Measurements from ENCODE around the gene TBL2.
"Not testable (repeated sequence)": the region's sequence is repeated elsewhere in the genome, so short reads cannot be mapped to it uniquely, and the experiment has no call there.

Gene TBL2

GRCh38 chr7:73585196-73585595, 6.8 kb upstream of the TBL2 start:
- Histone ChIP-seq H3K27ac (ENCODE audit: low read length) (no peak overlapping the region), H2AFZ (ENCODE audit: low read depth, low read length) (no peak overlapping the region), H3K9me3 (ENCODE audit: insufficient read depth, low read length, severe bottlenecking) (no peaks in the 10 kb centered on the region), H3K4me3 (ENCODE audit: low read depth in 1 of 2, low read length in 2 of 2) (no peak overlapping the region), H3K79me2 (ENCODE audit: insufficient read depth, low read length) (no peaks in the 10 kb centered on the region), H3K4me1 (ENCODE audit: insufficient read depth, low read length) (no peaks in the 10 kb centered on the region), H4K20me1 (ENCODE audit: insufficient read depth, low read length) (no peaks in the 10 kb centered on the region), H3K36me3 (ENCODE audit: insufficient read depth, low read length) (no peaks in the 10 kb centered on the region), H3K27me3 (ENCODE audit: insufficient read depth, low read length, poor library complexity) (no peaks in the 10 kb centered on the region), H3K4me2 (ENCODE audit: insufficient read depth, low read length) (no peak overlapping the region), H3K9ac (ENCODE audit: low read depth, low read length) (no peak overlapping the region)
- TF ChIP-seq EZH2 (IDR thresholded peaks at IDR 0.05; ENCODE audit: borderline replicate concordance, low read depth, low read length, severe bottlenecking) (no peak), CTCF (IDR thresholded peaks at IDR 0.05; ENCODE audit: borderline replicate concordance, extremely low read depth, low read length, poor library complexity, severe bottlenecking) (no peak)
- no peak for ATAC-seq (ENCODE audit: insufficient read depth, low read depth)
- no peak for DNase-seq

DNA sequence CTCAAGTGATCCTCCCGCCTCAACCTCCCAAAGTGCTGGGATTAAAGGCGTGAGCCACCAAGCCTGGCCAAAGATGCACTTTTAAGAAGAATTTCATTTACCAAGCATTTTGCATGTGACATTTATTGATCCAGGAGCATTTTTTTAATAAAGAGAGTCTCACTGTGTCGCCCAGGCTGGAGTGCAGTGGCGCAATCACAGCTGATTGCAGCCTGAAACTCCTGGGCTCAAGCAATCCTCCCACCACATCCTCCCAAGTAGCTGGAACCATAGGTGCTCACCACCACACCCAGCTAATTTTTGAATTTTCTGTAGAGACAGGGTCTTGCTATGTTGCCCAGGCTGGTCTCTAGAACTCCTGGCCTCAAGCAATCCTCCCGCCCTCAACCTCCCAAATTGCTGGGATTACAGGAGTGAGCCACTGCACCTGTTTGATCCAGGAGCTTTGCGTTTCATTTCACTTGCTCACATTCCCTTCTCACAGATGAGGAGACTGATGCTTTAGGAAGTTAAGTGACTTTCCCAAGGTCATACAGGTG, 4.4 kb upstream of the TBL2 start:
- Histone ChIP-seq H3K4me2 (ENCODE audit: insufficient read depth, low read length) (no peak overlapping the region), H3K27ac (ENCODE audit: low read length) (no peak overlapping the region), H4K20me1 (ENCODE audit: insufficient read depth, low read length) (0 out of 2 replicates have a peak, but pooled peaks cover 2% of the 10 kb centered on the region), H3K79me2 (ENCODE audit: insufficient read depth, low read length) (peaks cover 6% of the 10 kb centered on the region), H3K9me3 (ENCODE audit: insufficient read depth, low read length, severe bottlenecking) (no peaks in the 10 kb centered on the region), H2AFZ (ENCODE audit: low read depth, low read length) (no peak overlapping the region), H3K4me1 (ENCODE audit: insufficient read depth, low read length) (peaks cover 11% of the 10 kb centered on the region), H3K36me3 (ENCODE audit: insufficient read depth, low read length) (peaks cover 5% of the 10 kb centered on the region; the same call in 1 of the 2 replicates), H3K27me3 (ENCODE audit: insufficient read depth, low read length, poor library complexity) (no peaks in the 10 kb centered on the region), H3K4me3 (ENCODE audit: low read depth in 1 of 2, low read length in 2 of 2) (no peak overlapping the region), H3K9ac (ENCODE audit: low read depth, low read length) (no peak overlapping the region)
- no peak for TF ChIP-seq CTCF (IDR thresholded peaks at IDR 0.05; ENCODE audit: borderline replicate concordance, extremely low read depth, low read length, poor library complexity, severe bottlenecking)
- TF ChIP-seq EZH2 (IDR thresholded peaks at IDR 0.05; ENCODE audit: borderline replicate concordance, low read depth, low read length, severe bottlenecking), result no peak
- DNase-seq, result no peak
- ATAC-seq (ENCODE audit: insufficient read depth, low read depth), result no peak

GRCh38 chr7:73581006-73581405, 2.6 kb upstream of the TBL2 start:
- H3K36me3 ChIP-seq (ENCODE audit: insufficient read depth, low read length); H3K27me3 ChIP-seq (ENCODE audit: insufficient read depth, low read length, poor library complexity); DNase-seq; H3K4me3 ChIP-seq (ENCODE audit: low read depth in 1 of 2, low read length in 2 of 2); H3K9me3 ChIP-seq (ENCODE audit: insufficient read depth, low read length, severe bottlenecking); H3K27ac ChIP-seq (ENCODE audit: low read length); ATAC-seq (ENCODE audit: insufficient read depth, low read depth); H2AFZ ChIP-seq (ENCODE audit: low read depth, low read length); H3K4me2 ChIP-seq (ENCODE audit: insufficient read depth, low read length); H3K9ac ChIP-seq (ENCODE audit: low read depth, low read length); H4K20me1 ChIP-seq (ENCODE audit: insufficient read depth, low read length): not testable (repeated sequence)
- Histone ChIP-seq H3K4me1 (ENCODE audit: insufficient read depth, low read length) (peaks cover 28% of the 10 kb centered on the region), H3K79me2 (ENCODE audit: insufficient read depth, low read length) (peaks cover 22% of the 10 kb centered on the region)

DNA sequence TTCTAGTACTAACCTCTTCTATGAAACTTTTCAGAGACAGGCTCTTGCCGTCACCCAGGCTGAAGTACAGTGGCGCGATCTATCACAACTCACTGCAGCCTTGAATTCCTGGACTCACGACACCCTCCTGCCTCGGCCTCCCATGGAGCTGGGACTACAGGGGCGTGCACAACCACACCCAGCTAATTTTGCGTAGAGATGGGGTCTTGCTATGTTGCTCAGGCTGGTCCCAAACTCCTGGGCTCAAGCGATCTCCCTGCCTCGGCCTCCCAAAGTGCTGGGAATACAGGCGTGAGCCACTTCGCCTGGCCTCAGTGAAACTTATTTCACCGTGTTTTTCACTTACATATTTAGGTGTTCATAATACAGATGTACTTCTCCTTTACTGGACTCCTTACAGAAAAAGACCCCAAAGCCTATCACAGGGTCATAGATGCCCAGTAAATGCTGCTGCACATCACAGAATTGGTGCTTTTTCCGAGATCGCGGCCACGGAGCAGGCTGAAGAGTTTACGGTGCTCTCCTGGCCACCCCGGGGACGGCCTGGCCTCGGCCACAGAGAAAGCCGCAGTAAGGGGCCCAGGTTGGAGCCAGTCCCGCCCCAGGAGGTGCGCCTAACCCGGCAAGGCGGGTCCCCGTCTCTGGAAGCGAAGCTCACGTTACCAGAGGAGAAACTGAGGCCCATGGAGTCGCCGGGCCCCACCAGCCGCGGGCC, 595 bp downstream of the TBL2 start:
- H3K27me3 ChIP-seq (ENCODE audit: insufficient read depth, low read length, poor library complexity), result no peaks in the 10 kb centered on the region
- H3K9ac ChIP-seq (ENCODE audit: low read depth, low read length), result peak overlapping the region; percentile 95
- H3K4me2 ChIP-seq (ENCODE audit: insufficient read depth, low read length), result peak overlapping the region; percentile 99
- no peak for TF ChIP-seq CTCF (IDR thresholded peaks at IDR 0.05; ENCODE audit: borderline replicate concordance, extremely low read depth, low read length, poor library complexity, severe bottlenecking)
- TF ChIP-seq EZH2 (IDR thresholded peaks at IDR 0.05; ENCODE audit: borderline replicate concordance, low read depth, low read length, severe bottlenecking), result no peak
- DNase-seq (peak; percentile 17), ATAC-seq (ENCODE audit: insufficient read depth, low read depth) (peak; percentile 4; the same call in 2 of the 3 replicates)
- H2AFZ ChIP-seq (ENCODE audit: low read depth, low read length), result peak overlapping the region; percentile 72
- H3K79me2 ChIP-seq (ENCODE audit: insufficient read depth, low read length), result peaks cover 39% of the 10 kb centered on the region
- peak overlapping the region; percentile 90 for H3K27ac ChIP-seq (ENCODE audit: low read length)
- peak overlapping the region; percentile 97 for H3K4me3 ChIP-seq (ENCODE audit: low read depth in 1 of 2, low read length in 2 of 2)
- H3K4me1 ChIP-seq (ENCODE audit: insufficient read depth, low read length), result peaks cover 28% of the 10 kb centered on the region
- H4K20me1 ChIP-seq (ENCODE audit: insufficient read depth, low read length), result peaks cover 12% of the 10 kb centered on the region; the same call in 1 of the 2 replicates
- H3K36me3 ChIP-seq (ENCODE audit: insufficient read depth, low read length), result peaks cover 28% of the 10 kb centered on the region
- no peaks in the 10 kb centered on the region for H3K9me3 ChIP-seq (ENCODE audit: insufficient read depth, low read length, severe bottlenecking)

All from DND-41 (cell line).